Panc1 (cell line): ENCODE results near the gene COL5A1.

Source experiments
- CTCF ChIP-seq: fragments of 450-650 bp; IDR thresholded peaks from 2 replicates; pipeline ENCODE4 v1.5.1; 2017; ENCODE audit warnings: mild to moderate bottlenecking
- REST ChIP-seq, 2 experiments: IDR thresholded peaks; 2 replicates each; pipeline ENCODE4 v1.6.1; 2011 to 2012; ENCODE audit warnings: low read depth in 2 of 2, control low read depth in 1 of 2, low read length in 1 of 2, mild to moderate bottlenecking in 1 of 2, moderate library complexity in 1 of 2; ENCODE audit not compliant: insufficient read depth in 1 of 2
- SIN3A ChIP-seq: IDR thresholded peaks from 2 replicates; pipeline ENCODE4 v1.6.1; 2012; ENCODE audit warnings: low read depth, mild to moderate bottlenecking, low read length, moderate library complexity, borderline replicate concordance; ENCODE audit not compliant: insufficient read depth

- TF ChIP-seq SIN3A (no peak), CTCF (no peak), REST (IDR thresholded peaks at IDR 0.05; ENCODE audit: insufficient read depth in 1 of 2, low read depth in 2 of 2, low read length in 1 of 2) (no peak)
Observed at GRCh38 chr9:134688661-134689320, 47.2 kb downstream of the COL5A1 start.
